Measurements from ENCODE around the gene VEGFD. TPM values are rescaled to one million over a fixed set of nuclear protein-coding genes. Genes with fewer than 3 reads are reported as not detected.

Gene VEGFD, protein sequence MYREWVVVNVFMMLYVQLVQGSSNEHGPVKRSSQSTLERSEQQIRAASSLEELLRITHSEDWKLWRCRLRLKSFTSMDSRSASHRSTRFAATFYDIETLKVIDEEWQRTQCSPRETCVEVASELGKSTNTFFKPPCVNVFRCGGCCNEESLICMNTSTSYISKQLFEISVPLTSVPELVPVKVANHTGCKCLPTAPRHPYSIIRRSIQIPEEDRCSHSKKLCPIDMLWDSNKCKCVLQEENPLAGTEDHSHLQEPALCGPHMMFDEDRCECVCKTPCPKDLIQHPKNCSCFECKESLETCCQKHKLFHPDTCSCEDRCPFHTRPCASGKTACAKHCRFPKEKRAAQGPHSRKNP
- 0.12 and 0.39 TPM in 2 replicates for total RNA-seq (2014; rRNA removed; shearing (Covaris generic))

GRCh38 chrX:15384304-15384703, at the start of gene VEGFD:
Gene VEGFD, minus strand, starts transcription at chrX:15384413. Its CDS starts 467 bp downstream, at chrX:15383946.
- DNase-seq (ENCODE audit: low read depth), result peak; percentile 14

GRCh38 chrX:15430584-15430983, 46.4 kb upstream of the VEGFD start:
- DNase-seq (ENCODE audit: low read depth), result peak; percentile 10

DNA sequence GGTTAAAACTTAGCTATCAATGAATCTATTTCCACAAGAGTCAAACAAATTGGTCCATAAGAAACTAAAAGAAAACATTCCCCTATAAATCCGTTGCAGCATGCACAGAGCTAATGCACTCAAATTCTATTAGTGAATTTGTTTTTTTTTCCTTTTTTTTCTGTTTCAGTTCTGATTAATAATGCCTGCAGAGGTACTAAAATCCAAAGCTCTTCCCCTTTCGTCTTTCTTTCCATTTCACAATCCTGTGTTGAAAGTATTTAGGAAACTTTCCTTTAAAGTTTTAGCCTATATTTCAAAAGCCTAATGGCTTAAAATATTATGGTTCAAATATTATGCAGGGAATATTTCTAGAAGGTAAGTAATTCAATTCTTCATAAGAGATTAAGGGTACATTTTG, 45.9 kb upstream of the VEGFD start:
- no peak for DNase-seq (ENCODE audit: low read depth)

DNA sequence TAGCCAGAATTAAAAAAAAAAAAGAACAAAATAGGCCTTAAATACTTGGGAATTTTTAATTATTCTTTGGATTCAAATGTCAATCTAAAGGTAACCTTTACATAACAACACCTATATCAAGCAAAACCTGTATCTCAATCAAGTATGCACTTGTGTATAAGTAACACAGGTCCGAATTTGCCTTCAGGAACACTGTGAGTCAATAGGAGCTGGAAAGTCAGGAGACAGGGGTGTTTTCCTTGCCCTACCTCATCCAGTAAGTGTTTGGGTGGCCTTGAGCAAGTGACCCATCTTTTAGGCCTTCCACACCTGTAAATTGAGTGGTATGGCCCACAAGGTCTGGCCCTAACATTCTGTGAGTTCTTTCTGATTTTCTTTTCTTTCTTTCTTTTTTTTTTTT, 40.8 kb upstream of the VEGFD start:
- no peak for DNase-seq (ENCODE audit: low read depth)

DNA sequence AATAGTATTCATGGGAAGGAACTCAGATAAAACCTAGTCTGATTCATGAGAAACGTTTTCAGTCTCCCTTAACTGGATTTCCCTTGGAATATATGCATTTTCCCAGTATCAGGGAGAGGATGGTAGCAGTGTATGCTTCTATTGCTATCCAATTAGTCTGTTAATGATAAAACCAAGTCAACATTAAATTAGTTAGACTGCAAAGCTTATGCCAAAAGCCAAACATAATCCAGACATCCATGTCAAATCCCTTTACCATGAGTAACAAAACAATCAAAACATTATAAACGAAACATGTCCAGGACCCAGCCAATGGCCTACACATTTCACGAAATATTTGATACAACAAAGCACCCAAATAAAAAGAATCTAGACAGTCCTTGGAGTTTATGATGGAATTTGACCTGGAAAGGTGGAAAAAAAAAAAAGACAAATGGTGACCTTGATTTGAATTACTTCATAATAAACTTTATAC, 34.5 kb upstream of the VEGFD start:
- no peak for DNase-seq (ENCODE audit: low read depth)

- DNase-seq (ENCODE audit: low read depth), result no peak
Observed at GRCh38 chrX:15418041-15418706, 34.0 kb upstream of the VEGFD start.

- DNase-seq (ENCODE audit: low read depth), result peak; percentile 15
Observed at GRCh38 chrX:15416133-15416993, 32.1 kb upstream of the VEGFD start.

DNA sequence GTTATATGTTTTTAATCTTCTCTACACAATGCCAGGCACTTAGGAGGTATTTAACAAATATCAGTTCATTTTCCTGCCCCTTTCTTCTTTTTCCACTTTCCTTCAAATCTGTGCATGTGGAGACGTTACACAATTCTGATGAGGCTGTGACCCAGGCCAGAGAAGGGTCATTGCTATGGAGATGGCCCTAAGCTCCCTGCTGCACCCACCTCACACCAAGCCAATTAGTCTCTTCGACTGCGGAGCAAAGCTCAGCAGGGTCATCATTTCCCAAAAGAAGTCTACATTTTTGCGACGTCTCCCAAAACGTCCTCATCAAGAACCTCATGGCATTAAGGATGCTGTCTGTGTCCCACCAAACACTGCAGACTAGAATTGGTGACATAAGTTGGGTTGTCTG, 28.9 kb upstream of the VEGFD start:
- no peak for DNase-seq (ENCODE audit: low read depth)

GRCh38 chrX:15410947-15411346, 26.7 kb upstream of the VEGFD start:
- DNase-seq (ENCODE audit: low read depth), result no peak

DNA sequence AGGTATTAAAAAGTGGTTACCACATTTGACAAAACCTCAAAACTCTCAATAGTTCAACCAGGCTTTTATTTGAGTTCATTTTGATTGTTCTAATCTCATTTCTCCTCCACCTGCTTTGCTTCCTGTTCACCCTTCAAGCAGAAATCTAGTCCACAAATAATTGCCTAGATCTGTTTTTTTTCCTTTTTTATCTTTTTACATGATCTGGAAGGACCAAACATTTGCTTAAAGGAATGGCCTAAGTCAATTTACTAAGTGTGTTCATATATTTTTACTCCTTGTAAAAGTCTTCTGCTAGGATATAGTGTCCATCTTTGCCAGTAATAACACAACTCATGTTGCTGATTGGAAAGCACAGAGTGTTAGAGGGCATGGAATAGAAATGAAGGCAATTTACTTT, 26.2 kb upstream of the VEGFD start:
- DNase-seq (ENCODE audit: low read depth), result no peak

GRCh38 chrX:15405846-15406245, 21.6 kb upstream of the VEGFD start:
- no peak for DNase-seq (ENCODE audit: low read depth)

DNA sequence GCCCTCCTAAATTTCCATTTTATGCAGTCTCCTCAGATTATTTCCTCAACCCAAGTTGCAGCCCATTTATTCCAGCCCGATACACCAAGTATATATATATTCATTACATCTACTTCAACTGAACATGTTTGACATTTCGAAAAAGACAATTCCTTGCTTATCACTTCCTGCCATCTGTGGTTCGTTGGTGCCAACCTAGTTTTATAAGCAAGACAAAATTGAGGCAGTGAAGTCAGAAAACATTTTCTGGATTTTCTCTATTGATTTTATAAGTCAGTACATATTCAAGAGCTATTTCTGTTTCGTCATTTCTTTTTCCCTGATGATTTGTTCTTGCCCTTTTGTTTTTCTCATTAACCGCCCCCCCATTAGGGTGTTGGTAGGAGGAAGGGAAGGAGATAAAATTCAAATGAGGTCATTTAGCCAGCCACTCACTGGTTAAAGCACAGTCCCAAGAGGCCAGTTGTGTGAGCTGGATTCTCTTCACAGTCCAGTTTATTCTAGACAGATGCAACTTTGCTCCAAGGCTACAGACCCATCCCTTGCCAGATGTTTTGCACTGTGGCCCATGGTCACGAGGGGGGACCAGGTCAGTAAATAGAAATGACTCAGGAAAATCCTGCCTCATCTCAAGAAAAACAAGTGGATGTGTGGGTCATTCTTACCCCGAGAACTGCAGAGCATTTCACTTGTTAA, 20.3 kb upstream of the VEGFD start:
- DNase-seq (ENCODE audit: low read depth), result peak; percentile 1

GRCh38 chrX:15401378-15401777, 17.2 kb upstream of the VEGFD start:
- DNase-seq (ENCODE audit: low read depth), result no peak

DNA sequence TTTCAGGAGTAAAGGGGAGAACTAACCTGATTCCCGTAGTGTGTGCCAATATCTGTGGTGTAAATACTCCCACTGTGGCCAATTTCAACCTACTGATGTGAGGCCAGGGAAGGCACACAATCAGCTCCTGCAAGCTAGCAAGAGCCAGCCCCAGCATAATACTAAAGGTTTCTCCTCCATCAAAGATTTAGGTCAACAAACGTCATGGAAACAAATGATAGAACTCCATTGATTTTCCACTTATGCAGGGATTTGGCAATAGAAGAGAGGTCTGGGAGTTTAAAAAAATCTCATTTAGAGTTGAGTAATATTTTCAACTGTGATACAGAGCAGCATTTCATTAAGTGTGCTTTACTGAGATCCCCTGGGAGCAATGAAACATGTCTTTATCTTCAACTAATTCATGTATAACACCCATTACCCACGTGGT, 15.8 kb upstream of the VEGFD start:
- DNase-seq (ENCODE audit: low read depth), result no peak

GRCh38 chrX:15398874-15399273, 14.7 kb upstream of the VEGFD start:
- DNase-seq (ENCODE audit: low read depth), result no peak

- no peak for DNase-seq (ENCODE audit: low read depth)
Observed at GRCh38 chrX:15395789-15396188, 11.6 kb upstream of the VEGFD start.

GRCh38 chrX:15391850-15392249, 7.6 kb upstream of the VEGFD start:
- DNase-seq (ENCODE audit: low read depth), result no peak

- no peak for DNase-seq (ENCODE audit: low read depth)
Observed at GRCh38 chrX:15382813-15383212, 1.4 kb downstream of the VEGFD start.

DNA sequence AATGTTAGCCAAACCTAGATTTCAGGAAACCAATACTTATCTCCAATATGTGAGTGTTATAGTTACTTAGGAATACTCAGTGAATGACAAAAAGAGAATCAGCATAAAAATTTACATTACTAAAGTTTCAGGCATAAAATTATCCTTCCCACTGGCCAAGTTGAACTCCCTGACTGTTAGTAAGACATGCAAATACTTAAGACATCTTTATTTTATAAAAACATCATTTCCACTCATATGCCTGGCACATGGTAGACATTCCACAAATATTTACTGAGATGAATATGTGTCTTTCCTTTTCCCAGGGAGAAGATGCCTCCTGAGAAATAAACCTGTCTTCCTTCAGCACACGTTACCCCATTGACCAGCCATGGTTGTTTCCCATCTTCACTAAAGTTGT, 7.3 kb downstream of the VEGFD start:
- DNase-seq (ENCODE audit: low read depth), result no peak

DNA sequence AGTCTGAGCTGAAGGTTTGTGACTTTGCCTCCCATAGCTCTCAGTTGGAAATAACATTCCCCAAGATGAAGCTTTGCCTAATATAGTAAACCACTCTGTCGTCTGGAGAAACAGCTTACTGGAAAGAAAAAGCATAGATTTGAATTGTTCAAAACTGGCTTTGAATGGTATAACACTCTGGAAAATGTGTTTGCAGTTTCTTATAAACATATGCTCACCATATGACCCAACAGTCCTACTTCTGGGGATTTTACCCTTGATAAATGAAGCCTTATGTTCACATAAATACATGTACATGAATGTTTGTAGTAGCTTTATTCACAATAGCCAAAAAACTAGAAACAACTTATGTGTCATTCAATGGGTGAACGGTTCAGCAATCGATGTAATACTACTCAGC, 10.2 kb downstream of the VEGFD start:
- no peak for DNase-seq (ENCODE audit: low read depth)

DNA sequence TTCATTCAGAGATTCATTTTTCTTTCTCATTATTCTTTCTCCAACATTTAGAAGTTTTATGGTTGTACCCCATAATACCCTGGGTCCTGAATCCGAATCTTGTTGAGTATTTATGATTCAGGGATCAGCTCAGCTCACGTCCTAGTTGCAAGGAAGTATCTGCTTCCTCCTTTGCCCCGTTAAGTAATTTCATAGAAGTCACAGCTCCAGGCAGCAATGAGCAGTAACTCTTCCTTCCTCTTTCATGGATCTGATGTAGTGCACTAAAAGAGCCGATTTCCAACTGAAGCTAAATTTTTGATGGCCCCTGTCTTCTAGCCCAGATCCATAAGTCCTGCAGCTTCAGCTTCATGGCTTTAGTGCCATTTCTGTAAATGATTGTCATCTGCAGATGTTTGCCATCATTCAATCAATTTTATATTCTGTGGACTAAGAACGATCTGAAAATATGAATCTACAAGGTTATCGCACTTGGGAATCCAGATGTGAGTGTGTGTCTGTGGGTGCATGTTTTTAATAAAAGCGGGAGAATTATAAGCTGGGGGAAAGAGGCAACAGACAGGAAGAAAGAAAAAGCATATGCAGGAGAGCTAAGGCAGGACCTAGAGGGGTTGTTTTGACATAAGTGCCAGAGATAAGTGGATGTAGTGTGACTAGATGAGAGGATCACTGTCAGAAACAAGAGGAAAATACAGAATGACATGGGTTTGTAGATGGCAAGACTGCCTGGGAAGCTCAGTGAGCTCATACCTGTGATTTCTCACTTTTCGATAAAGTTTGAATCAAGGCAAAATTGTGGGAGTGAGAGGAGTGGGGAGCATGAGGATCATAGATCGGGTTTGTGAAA, 17.5 kb downstream of the VEGFD start:
- DNase-seq (ENCODE audit: low read depth), result no peak

Measured in RPMI7951 (cell line).